Measurements from ENCODE around the gene ALCAM.
A peak's percentile ranks its signal among the peaks of the same experiment; 100 is the strongest.

ALCAM gene

DNA sequence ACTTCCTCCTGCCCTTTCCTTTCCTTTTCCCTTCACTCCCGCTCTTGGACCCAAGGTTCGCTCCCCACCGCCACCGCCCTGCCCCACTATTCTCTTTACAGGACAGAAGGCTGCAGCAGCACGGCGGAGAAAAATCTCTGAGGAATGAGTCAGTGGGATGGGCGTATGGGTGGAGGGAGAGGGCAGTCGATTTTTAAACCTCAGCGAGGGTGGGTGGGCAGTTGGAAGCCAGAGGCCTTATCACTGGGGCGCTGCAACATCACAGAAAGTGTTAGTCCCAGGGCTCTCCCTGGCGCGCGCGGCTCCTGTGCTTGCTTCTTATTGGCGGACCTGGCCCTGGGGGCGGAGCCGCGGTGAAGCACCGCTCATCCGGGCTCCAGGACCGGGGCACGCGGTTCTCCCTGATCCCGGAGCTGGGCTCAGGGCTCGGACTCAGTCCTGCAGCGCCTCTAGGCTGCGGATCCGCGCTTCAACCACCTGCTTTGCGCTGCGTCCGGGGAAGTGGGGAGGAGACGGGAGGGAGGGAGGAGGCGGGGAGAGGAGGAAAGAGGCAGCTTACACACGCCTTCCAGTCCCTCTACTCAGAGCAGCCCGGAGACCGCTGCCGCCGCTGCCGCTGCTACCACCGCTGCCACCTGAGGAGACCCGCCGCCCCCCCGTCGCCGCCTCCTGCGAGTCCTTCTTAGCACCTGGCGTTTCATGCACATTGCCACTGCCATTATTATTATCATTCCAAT lies at the start of gene ALCAM:
TSS of gene ALCAM (plus strand) at position 584 of the 737 bp plus-strand sequence.
- DNase-seq (ENCODE audit: low read depth in 1 of 2, low spot score in 1 of 2) = peak; percentile 49 to 62

- no peak for DNase-seq (ENCODE audit: low read depth in 1 of 2, low spot score in 1 of 2)
Measured at GRCh38 chr3:105317841-105318240, 48.9 kb upstream of the ALCAM start.

DNA sequence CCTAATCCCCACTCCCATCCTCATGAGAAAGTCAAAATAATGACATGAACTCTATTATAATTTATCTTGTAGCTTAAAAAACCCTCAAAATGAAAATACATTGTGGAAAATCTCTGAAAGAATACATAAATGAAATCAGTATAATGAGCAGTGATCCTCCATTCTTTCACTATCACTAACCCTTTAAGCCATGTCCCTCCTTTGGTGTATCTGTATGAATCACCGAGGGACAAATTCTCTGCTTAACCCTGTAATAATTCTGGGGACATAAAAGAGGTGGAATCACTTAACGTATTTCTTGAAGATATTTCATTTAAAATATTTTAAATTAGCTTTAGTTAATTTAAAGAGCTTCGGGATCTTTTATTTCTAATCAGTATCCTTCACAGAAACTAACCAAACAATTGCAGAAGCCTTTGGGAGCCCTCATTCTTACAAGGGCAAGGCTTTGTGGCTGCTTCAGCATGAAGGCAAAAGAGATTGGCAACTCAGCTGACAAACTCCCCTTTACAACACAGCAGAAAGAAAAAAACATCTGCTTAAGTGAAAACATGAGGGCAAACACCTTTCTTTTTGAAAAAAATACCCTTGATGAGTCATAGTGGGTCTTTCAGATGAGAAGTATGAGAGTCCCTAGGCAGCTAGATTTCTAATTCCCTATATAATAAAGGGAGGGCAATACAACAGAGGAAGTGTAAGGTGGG lies 44.0 kb upstream of the ALCAM start:
- no peak for DNase-seq (ENCODE audit: low read depth in 1 of 2, low spot score in 1 of 2)

DNA sequence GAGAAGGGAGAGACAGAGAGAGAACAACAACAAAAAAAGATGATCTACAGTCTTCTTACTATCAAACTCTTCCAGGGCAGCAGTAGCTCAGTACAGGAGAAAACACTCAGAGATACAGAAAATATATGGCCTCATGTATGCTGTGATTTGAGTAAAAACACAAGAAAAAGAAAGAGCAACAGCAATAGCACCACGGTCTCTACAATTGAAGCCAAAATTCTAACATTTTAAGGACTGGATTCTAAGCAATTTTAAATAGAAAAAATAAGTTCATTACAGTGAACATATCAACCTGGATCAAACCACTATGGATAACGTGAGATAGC lies 43.5 kb upstream of the ALCAM start:
- DNase-seq (ENCODE audit: low read depth in 1 of 2, low spot score in 1 of 2) = no peak

GRCh38 chr3:105324951-105325350 lies 41.8 kb upstream of the ALCAM start:
- DNase-seq (ENCODE audit: low read depth in 1 of 2, low spot score in 1 of 2) = no peak

GRCh38 chr3:105327662-105328337 lies 38.9 kb upstream of the ALCAM start:
- no peak for DNase-seq (ENCODE audit: low read depth in 1 of 2, low spot score in 1 of 2)

DNA sequence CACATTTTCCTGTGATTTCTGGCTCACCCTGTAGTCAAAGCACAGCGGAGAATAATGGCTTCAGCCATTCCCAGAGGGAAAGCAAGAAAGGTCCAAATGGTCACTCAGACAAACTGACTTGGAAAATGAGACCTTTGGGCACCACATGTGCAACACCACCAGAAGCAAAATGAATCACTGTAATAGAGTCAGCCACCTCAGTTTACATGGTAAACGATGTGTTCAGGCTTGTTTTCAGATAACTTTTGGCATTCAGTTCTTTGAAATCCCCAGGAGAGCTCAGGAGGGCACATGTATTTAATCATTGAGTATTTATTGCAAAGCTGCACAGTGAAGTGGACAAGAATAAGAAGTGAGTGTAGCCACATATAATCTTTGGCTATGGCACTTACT lies 38.4 kb upstream of the ALCAM start:
- DNase-seq (ENCODE audit: low read depth in 1 of 2, low spot score in 1 of 2) = no peak

DNA sequence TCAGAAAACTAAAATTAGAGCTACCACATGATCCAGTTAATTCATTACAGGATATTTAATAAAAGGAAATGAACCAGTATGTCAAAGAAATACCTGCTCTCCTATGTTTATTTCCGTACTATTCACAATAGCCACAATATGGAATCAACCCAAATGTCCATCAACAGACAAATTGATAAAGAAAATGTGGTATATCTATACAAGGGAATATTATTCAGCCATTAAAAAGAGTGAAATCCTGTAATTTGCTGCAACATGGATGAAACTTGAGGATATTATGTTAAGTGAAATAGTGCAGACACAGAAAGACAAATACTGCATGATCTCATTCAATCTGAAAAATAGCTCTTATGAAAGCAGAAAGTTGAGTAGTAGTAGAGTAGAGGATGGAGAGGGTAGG lies 33.7 kb upstream of the ALCAM start:
- no peak for DNase-seq (ENCODE audit: low read depth in 1 of 2, low spot score in 1 of 2)

DNA sequence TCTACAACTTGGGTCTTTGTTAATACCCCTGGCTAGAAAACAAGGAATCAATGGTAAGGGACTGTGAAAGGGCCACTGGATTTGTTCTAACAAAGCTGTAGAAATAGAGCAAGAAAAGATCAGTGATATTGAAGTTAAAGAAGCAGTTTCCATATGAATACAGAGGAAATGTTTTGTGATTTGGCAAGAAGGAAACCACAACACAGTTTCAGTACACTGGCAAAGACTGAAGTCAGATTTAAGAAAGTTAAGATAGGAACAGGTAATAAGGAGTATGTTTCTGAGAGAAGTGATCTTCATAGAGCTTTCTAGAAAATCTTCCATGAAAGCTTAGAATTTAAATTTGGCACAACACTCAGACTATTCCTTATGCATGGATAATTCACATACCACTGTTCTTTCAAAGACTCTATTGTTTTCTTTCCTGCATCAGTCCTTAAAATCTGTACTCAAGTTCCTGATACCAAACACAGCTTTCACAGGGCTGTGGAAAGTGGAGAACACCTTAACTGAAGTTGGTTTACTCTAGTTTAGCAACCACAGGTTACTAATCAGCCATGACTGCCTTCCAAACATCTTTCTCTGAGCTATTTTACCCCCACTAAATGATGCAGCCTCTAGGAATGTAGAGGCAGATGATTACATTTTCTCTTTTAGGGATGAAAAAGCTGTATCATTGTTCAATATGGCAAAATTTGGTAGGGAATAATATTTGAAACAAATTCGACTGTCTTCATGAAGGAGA lies 32.4 kb upstream of the ALCAM start:
- no peak for DNase-seq (ENCODE audit: low read depth in 1 of 2, low spot score in 1 of 2)

GRCh38 chr3:105339946-105340345 lies 26.8 kb upstream of the ALCAM start:
- DNase-seq (ENCODE audit: low read depth in 1 of 2, low spot score in 1 of 2) = no peak

- DNase-seq (ENCODE audit: low read depth in 1 of 2, low spot score in 1 of 2) = no peak
Measured at GRCh38 chr3:105343991-105344390, 22.7 kb upstream of the ALCAM start.

- DNase-seq (ENCODE audit: low read depth in 1 of 2, low spot score in 1 of 2) = no peak
Measured at GRCh38 chr3:105345156-105345555, 21.6 kb upstream of the ALCAM start.

DNA sequence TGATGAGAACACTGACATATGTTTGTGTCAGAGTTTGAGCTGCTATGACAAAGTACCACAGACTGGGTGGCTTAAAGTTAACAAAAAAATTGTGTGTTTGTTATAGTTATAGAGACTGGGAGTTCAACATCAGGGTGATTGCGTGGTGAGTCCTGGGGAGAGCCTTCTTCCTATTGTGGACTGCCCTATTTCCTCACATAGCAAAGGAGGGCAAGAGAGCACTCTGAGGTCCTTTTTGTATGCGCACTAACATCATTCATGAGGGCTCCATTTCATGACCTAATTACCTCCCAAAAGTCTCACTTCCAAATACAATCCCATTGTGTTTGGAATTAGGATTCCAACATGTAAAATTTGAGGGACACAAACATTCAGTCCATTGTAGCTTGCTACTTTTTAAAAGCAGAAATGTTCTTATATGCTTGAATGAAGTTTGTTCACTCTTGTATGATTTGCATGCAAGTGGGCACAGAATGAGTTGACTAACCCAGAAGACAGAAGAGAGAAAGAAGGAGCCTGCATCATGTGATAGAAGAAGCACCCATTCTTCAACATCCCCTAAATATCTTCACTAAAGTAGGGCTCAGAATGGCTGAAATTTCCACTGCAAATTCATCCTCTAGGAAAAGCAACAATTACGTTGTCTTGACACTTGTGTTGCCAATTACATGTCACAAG lies 18.9 kb upstream of the ALCAM start:
- no peak for DNase-seq (ENCODE audit: low read depth in 1 of 2, low spot score in 1 of 2)

- no peak for DNase-seq (ENCODE audit: low read depth in 1 of 2, low spot score in 1 of 2)
Measured at GRCh38 chr3:105348307-105348706, 18.4 kb upstream of the ALCAM start.

DNA sequence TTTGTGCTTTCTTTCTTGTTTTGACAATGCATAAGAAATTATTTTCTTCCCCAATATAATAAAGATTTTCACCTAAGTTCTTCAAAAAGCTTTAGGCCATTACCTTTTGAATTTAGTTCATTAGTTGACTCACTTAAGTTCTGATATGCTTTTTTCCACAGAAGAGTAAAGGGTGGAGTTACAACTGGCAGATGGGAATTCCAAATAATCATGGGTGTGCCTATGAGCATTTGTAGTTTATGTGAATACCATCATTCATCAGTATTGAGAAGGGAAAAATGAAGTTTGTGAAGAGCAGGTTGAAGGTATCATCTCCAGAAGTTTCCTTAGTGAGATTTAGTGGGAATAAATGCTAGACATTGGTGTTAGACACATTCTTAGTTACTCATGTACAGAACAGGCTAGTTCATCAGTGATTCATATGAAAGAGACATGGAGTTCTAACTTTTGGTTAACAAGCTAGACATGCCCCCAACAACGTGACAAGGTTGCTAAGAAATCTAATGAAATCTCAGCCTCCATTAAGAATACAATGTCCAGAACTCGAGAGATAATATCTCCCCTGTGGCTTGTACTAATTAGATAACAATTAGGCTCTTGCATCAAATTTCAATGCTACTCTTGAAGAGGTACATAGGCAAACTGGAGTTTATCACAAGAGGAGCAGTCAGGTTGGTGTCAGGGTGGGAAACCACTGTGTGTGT lies 16.9 kb upstream of the ALCAM start:
- no peak for DNase-seq (ENCODE audit: low read depth in 1 of 2, low spot score in 1 of 2)

DNA sequence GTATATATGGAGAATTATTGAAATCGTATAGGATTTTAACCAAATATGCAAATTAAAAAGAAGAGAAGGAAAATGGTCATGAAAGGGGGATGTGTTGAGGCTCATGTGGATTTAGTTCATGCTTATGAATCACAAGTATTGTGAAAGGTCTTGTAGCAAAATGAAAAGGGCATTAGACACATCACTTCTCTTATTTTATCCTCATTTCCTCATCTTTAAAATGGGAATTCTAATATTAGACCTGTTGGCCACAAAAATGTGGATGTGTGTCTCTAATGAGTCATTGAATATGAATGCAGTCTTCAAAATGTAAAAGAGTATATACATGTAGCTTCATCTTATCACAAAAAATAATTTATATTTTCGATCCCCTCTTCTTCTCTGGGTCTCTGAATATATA lies 14.9 kb upstream of the ALCAM start:
- DNase-seq (ENCODE audit: low read depth in 1 of 2, low spot score in 1 of 2) = no peak

- no peak for DNase-seq (ENCODE audit: low read depth in 1 of 2, low spot score in 1 of 2)
Measured at GRCh38 chr3:105352976-105353375, 13.7 kb upstream of the ALCAM start.

DNA sequence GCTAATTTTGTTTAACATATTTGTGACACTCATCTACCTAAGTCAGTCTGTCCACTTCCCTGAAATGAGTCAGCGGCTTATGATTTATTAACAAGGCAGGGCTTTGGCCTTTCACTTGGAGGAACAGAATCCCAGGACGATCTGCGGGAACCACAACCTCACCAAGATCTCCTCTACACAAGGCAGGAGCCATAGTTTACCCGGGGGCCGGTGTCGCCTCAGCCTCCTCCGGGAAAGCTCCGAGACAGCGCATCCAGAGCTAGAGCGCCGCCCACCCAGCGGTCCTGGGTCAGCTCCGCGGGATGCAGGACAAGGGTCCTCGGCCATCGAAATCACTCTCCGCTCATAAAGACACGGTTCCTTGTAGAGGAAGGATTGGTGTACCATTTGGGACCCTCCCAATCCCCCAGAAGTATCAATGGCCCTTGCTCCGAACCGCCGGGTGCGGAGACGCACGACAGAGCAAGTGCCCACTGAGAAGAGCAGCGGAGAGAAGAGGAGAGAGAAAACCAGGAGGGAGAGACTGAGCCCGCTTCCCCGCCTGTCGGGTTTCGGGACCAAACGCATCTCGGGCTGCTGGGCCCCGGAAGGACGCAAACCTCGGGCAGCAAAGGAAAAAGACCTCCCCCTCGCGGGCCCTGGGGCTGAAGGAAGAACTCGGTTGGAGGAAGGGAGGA lies 13.1 kb upstream of the ALCAM start:
- DNase-seq (ENCODE audit: low read depth in 1 of 2, low spot score in 1 of 2) = no peak

GRCh38 chr3:105354429-105354828 lies 12.3 kb upstream of the ALCAM start:
- DNase-seq (ENCODE audit: low read depth in 1 of 2, low spot score in 1 of 2) = no peak

All from activated T-helper 1 cell treated with anti-CD3 and anti-CD28 coated beads, Interleukin-2, amount 50 U/mL, for 16 hours (primary cell).